K562 (cell line): ENCODE data around the gene PPFIA3. TPM values are rescaled to one million over a fixed set of nuclear protein-coding genes. Genes with fewer than 3 reads are reported as not detected.
A peak's percentile ranks its signal among the peaks of the same experiment; 100 is the strongest.

Experiments used
- CHCHD3 ChIP-seq: fragments of 250-450 bp; sonication (Bioruptor Pico); IDR thresholded peaks from 2 replicates; pipeline ENCODE4 v2.1.2; 2022; ENCODE audit warnings: mild to moderate bottlenecking
- E2F1 ChIP-seq: sonication (generic); formaldehyde crosslinking; IDR thresholded peaks from 2 replicates; pipeline ENCODE4 v1.8.1; 2023; ENCODE audit warnings: mild to moderate bottlenecking, missing genetic modification reagents, moderate library complexity
- E2F4 ChIP-seq: sonication (generic); formaldehyde crosslinking; IDR thresholded peaks from 2 replicates; pipeline ENCODE4 v1.8.0; 2022; ENCODE audit warnings: mild to moderate bottlenecking, low read depth, missing genetic modification reagents
- HDAC3 ChIP-seq: fragments of 450-650 bp; IDR thresholded peaks from 2 replicates; pipeline ENCODE4 v1.6.1; 2018; ENCODE audit warnings: borderline replicate concordance, mild to moderate bottlenecking, moderate library complexity; ENCODE audit not compliant: partially characterized antibody
- MAFF ChIP-seq: IDR thresholded peaks from 2 replicates; pipeline ENCODE4 v1.6.1; 2012; ENCODE audit warnings: low read length, improper control_type of control experiment
- MECOM ChIP-seq: fragments of 250-450 bp; sonication (Bioruptor Pico); IDR thresholded peaks from 2 replicates; pipeline ENCODE4 v1.8.0; 2022; ENCODE audit warnings: inconsistent platforms
- MXD1 ChIP-seq: fragments of 250-450 bp; sonication (Bioruptor Pico); IDR thresholded peaks from 2 replicates; pipeline ENCODE4 v1.8.0; 2021; ENCODE audit warnings: borderline replicate concordance, mild to moderate bottlenecking, moderate library complexity; ENCODE audit not compliant: poor library complexity, severe bottlenecking
- POLR2G ChIP-seq: fragments of 200-400 bp; formaldehyde crosslinking; IDR thresholded peaks from 2 replicates; pipeline ENCODE4 v1.6.1; 2017; ENCODE audit warnings: low read depth, mild to moderate bottlenecking, antibody characterized with exemption, low read length, moderate library complexity
- RB1 ChIP-seq: fragments of 450-650 bp; IDR thresholded peaks from 2 replicates; pipeline ENCODE4 v1.6.1; 2017; ENCODE audit warnings: low read depth, mild to moderate bottlenecking
- SAFB ChIP-seq: fragments of 200-400 bp; formaldehyde crosslinking; IDR thresholded peaks from 2 replicates; pipeline ENCODE4 v1.6.1; 2017; ENCODE audit warnings: low read depth, low read length, borderline replicate concordance
- STAG1 ChIP-seq: sonication (generic); formaldehyde crosslinking; IDR thresholded peaks from 2 replicates; pipeline ENCODE4 v1.5.0; 2020; ENCODE audit warnings: missing genetic modification reagents, borderline replicate concordance
- TAL1 ChIP-seq: fragments of 450-650 bp; IDR thresholded peaks from 2 replicates; pipeline ENCODE4 v1.6.1; 2016; ENCODE audit warnings: mild to moderate bottlenecking
- ZBTB7A ChIP-seq: IDR thresholded peaks from 2 replicates; pipeline ENCODE4 v1.6.1; 2011; ENCODE audit warnings: low read depth, mild to moderate bottlenecking, low read length, moderate library complexity, borderline replicate concordance; ENCODE audit not compliant: control insufficient read depth
- ZFX ChIP-seq: sonication (generic); formaldehyde crosslinking; IDR thresholded peaks from 2 replicates; pipeline ENCODE4 v1.8.0; 2022; ENCODE audit warnings: mild to moderate bottlenecking, missing genetic modification reagents, moderate library complexity
- ZNF12 ChIP-seq: sonication (generic); formaldehyde crosslinking; IDR thresholded peaks from 2 replicates; pipeline ENCODE4 v1.4.0; 2020; ENCODE audit warnings: mild to moderate bottlenecking, missing genetic modification reagents
- ZNF121 ChIP-seq: sonication (generic); formaldehyde crosslinking; conservative IDR thresholded peaks from 2 replicates; pipeline ENCODE4 v1.8.0; 2022; ENCODE audit warnings: missing genetic modification reagents
- ZNF184 ChIP-seq: sonication (generic); formaldehyde crosslinking; IDR thresholded peaks from 2 replicates; pipeline ENCODE4 v1.5.0; 2020; ENCODE audit warnings: missing genetic modification reagents
- polyA plus RNA-seq, 8 experiments: library from polyadenylated mRNA; depleted of rRNA in 4 of 8; stranded (reverse) in 5 of 8; unstranded in 3 of 8; fragments of >200 nt; fragmentation: Nextera tagmentation in 2 of 8; fragmentation: Illumina TruSeq in 1 of 8; extraction: Ambion mirVana in 2 of 8; extraction: Trizol in 1 of 8; gene quantifications; 2 replicates each; pipeline versions ENCODE4 v1.2.1 to v1.2.3, GENCODE V29; 2011 to 2014; ENCODE audit warnings: inconsistent platforms in 1 of 8, missing spikeins in 1 of 8
- total RNA-seq, 7 experiments: library from RNA; depleted of rRNA in 6 of 7; stranded (reverse); fragments of >200 nt in 6 of 7; fragmentation: Illumina TruSeq in 2 of 7; extraction: Trizol in 2 of 7; gene quantifications; 2 replicates each; pipeline versions ENCODE4 v1.2.1 to v1.2.3, GENCODE V29; 2011 to 2021; ENCODE audit warnings: low replicate concordance in 1 of 7
- TF ChIP-seq, protein P1 (sequence below): fragments of 450-650 bp; IDR thresholded peaks from 2 replicates; pipeline ENCODE4 v1.7.0; 2016; ENCODE audit warnings: borderline replicate concordance
- TF ChIP-seq, protein P2 (sequence below): fragments of 250-450 bp; sonication (Bioruptor Pico); IDR thresholded peaks from 2 replicates; pipeline ENCODE4 v1.5.1; 2021; ENCODE audit warnings: mild to moderate bottlenecking
- TF ChIP-seq, protein P3 (sequence below): sonication (generic); formaldehyde crosslinking; IDR thresholded peaks from 2 replicates; pipeline ENCODE4 v1.8.1; 2023; ENCODE audit warnings: mild to moderate bottlenecking, missing genetic modification reagents

Gene PPFIA3
- total and polyA plus RNA-seq, 9 of the 15 experiments (the other 6 are each of a cell fraction or from before 2014, with no cell fraction given): 0.10 to 53.0 (median 17.6) TPM

GRCh38 chr19:49150106-49150943 lies 31.0 kb downstream of the PPFIA3 start (continued):
- TF ChIP-seq MXD1 (CRISPR knock-in tag) (no peak), ZNF12 (CRISPR knock-in tag) (no peak), ZNF121 (no peak), SAFB (peak; percentile 67; the same call in 1 of the 2 replicates), ZFX (peak; percentile 71), ZBTB7A (peak; percentile 92), TAL1 (no peak), MAFF (no peak; the same call in 1 of the 2 replicates), ZNF184 (no peak), POLR2G (peak; percentile 87), RB1 (peak; percentile 38; the same call in 1 of the 2 replicates), HDAC3 (no peak), E2F1 (CRISPR knock-in tag) (no peak), STAG1 (no peak), E2F4 (no peak; the same call in 1 of the 2 replicates), CHCHD3 (CRISPR knock-in tag) (no peak), MECOM (CRISPR knock-in tag) (no peak)
- TF ChIP-seq, protein P1, sequence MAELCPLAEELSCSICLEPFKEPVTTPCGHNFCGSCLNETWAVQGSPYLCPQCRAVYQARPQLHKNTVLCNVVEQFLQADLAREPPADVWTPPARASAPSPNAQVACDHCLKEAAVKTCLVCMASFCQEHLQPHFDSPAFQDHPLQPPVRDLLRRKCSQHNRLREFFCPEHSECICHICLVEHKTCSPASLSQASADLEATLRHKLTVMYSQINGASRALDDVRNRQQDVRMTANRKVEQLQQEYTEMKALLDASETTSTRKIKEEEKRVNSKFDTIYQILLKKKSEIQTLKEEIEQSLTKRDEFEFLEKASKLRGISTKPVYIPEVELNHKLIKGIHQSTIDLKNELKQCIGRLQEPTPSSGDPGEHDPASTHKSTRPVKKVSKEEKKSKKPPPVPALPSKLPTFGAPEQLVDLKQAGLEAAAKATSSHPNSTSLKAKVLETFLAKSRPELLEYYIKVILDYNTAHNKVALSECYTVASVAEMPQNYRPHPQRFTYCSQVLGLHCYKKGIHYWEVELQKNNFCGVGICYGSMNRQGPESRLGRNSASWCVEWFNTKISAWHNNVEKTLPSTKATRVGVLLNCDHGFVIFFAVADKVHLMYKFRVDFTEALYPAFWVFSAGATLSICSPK: no peak
- TF ChIP-seq, protein P2, sequence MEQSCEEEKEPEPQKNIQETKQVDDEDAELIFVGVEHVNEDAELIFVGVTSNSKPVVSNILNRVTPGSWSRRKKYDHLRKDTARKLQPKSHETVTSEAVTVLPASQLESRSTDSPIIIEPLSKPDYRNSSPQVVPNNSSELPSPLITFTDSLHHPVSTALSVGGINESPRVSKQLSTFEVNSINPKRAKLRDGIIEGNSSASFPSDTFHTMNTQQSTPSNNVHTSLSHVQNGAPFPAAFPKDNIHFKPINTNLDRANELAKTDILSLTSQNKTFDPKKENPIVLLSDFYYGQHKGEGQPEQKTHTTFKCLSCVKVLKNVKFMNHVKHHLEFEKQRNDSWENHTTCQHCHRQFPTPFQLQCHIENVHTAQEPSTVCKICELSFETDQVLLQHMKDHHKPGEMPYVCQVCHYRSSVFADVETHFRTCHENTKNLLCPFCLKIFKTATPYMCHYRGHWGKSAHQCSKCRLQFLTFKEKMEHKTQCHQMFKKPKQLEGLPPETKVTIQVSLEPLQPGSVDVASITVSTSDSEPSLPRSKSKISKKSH: no peak
- TF ChIP-seq, protein P3, sequence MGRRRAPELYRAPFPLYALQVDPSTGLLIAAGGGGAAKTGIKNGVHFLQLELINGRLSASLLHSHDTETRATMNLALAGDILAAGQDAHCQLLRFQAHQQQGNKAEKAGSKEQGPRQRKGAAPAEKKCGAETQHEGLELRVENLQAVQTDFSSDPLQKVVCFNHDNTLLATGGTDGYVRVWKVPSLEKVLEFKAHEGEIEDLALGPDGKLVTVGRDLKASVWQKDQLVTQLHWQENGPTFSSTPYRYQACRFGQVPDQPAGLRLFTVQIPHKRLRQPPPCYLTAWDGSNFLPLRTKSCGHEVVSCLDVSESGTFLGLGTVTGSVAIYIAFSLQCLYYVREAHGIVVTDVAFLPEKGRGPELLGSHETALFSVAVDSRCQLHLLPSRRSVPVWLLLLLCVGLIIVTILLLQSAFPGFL (CRISPR knock-in tag): no peak
